T1000 (cell line): ENCODE measurements around the gene MAGEC1.
A peak's percentile ranks its signal among the peaks of the same experiment; 100 is the strongest.

Source experiments
- DNase-seq: peaks from one replicate; lab custom pipeline; 2025; ENCODE audit warnings: mixed read lengths; lab: John Stamatoyannopoulos, UW

MAGEC1 gene, protein sequence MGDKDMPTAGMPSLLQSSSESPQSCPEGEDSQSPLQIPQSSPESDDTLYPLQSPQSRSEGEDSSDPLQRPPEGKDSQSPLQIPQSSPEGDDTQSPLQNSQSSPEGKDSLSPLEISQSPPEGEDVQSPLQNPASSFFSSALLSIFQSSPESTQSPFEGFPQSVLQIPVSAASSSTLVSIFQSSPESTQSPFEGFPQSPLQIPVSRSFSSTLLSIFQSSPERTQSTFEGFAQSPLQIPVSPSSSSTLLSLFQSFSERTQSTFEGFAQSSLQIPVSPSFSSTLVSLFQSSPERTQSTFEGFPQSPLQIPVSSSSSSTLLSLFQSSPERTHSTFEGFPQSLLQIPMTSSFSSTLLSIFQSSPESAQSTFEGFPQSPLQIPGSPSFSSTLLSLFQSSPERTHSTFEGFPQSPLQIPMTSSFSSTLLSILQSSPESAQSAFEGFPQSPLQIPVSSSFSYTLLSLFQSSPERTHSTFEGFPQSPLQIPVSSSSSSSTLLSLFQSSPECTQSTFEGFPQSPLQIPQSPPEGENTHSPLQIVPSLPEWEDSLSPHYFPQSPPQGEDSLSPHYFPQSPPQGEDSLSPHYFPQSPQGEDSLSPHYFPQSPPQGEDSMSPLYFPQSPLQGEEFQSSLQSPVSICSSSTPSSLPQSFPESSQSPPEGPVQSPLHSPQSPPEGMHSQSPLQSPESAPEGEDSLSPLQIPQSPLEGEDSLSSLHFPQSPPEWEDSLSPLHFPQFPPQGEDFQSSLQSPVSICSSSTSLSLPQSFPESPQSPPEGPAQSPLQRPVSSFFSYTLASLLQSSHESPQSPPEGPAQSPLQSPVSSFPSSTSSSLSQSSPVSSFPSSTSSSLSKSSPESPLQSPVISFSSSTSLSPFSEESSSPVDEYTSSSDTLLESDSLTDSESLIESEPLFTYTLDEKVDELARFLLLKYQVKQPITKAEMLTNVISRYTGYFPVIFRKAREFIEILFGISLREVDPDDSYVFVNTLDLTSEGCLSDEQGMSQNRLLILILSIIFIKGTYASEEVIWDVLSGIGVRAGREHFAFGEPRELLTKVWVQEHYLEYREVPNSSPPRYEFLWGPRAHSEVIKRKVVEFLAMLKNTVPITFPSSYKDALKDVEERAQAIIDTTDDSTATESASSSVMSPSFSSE

DNA sequence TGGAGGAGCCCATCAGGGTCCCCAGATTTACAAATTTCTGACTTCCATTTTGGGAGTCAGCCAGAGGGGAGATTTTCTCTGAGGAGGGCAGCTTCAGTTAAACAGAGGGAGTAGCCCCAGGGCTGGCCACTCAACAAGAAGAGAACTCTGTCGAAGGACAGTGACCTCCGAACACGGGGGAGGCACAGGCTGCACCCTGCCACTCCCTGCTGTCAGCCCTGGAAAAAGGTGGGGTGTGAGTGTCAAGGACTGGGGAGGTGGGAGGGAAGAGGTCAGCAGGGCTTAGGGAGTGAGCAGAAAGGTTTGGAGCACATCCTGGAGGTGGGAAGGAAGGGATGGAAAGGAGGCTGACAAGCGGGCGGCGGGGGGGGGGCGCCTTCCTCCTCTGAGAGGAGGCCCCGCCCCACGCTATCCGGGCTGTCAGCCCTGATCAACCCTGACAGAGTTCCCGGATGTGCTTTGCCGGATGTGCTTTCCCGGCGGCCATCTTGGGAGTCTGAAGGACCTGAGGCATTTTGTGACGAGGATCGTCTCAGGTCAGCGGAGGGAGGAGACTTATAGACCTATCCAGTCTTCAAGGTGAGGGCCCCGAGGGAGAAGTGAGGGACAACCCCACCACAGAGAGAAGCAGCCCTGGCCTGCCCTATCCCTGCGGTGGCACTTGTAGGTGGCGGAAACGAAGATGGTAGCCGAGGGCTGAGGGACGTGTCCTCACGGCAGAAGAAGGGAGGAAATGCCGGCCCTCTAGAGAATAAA lies at the start of gene MAGEC1:
Gene MAGEC1, plus strand, starts transcription at position 495 of the 756 bp plus-strand sequence. CDS start 1,179 bp downstream, outside the sequence.
- no peak for DNase-seq

DNA sequence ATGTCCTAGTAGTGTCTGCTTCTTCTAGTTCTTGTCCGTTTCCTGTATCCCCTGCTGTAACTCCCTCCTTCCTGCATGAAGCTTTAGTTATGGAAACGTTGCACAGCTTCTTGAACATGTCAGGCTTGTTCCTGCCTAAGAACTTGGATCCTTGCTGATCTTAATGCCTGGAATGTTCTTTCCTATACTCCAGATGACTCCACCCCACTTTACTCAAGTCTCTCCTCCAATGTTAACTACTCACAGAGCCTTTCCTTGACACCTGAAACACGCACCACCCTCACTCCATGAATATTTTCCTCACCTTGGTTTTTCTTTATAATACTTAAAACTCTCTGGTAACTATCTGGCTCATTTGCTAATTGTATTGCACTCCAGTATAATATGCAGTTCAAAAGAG lies 46.2 kb upstream of the MAGEC1 start:
- no peak for DNase-seq

DNA sequence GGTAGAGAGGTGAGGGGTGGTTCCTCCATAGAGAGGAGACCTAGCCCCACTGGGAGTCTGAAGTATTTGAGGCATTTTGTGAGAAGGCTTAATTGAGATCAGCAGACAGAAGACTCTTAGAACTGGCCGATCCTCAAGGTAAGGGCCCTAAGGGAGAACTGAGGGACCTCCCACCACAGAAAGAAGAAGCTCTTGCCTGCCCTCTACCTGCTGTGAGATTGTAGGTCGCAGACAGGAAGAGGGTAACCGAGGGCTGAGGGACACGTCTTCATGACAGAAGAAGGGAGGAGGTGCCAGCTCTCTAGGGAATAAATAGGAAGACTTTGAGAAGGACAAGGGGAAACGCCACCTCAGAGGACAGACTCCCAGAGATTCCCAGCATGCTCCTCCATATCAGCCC lies 24.1 kb upstream of the MAGEC1 start:
- DNase-seq = no peak

DNA sequence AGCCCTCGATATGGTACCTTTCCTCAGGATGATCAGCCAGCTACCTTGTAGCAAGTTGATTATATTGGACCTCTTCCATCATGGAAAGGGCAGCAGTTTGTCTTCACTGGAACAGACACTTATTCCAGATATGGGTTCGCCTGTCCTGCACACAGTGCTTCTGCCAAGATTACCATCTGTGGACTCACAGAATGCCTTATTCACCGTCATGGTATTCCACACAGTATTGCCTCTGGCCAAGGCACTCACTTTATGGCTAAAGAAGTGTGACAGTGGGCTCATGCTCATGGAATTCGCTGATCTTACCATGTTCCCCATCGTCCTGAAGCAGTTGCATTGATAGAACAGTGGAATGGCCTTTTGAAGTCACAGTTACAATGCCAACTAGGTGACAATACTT lies 14.9 kb upstream of the MAGEC1 start:
- peak; percentile 8 for DNase-seq

DNA sequence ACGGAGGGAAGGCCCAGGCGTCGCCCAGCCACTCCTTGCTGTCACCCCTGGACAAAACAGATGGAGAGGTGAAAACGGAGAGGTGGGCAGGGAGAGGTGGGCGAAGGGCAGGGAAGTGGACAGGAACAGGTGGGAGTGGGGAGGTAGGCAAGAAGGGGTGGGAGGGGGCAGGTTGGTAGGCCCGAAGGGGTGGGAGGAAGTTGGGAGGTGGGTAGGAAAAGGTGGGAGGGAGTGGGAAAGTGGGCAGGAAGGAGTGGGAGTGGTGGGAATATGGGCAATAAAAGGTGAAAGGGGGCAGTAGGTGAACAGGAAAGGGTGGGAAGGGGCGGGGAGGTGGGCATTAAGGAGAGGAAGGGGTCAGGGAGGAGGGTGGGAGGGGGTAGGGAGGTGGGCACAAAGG lies 9.0 kb upstream of the MAGEC1 start:
- no peak for DNase-seq

DNA sequence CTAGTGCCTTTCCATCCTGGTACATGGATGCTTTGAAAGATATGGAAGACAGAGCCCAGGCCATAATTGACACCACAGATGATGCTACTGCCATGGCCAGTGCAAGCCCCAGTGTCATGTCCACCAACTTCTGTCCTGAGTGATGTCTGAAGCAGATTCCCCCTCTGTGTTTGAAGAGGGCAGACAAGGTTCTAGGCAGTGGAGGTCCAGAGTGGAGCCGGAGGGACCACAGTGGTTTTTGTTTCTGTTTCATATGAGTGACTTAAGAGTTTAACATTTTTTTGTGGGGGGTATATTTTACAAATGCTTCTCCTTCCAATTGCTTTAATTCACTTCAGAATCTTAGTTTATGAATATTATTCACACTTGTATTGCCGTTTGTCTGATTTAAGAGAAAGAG lies 6.0 kb upstream of the MAGEC1 start:
- DNase-seq = no peak

DNA sequence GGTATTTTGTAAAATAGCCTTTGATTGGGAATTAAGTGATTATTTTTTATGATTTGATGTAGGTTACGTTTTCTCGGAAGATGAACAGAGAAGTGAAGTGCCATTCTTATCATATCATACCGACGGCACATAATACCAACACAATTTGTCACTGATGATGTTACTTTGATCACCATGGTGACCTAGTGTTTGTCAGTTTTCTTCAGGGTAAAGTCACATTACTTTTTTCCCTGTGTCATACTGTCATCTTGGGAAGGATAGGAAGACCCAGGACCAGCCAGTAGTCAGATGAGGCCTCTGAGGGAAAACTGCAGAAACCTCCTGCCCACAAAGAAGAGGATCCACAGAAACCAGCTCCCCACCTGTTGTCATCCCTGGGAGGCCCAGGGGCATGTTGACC lies 1.3 kb upstream of the MAGEC1 start:
- DNase-seq = no peak

DNA sequence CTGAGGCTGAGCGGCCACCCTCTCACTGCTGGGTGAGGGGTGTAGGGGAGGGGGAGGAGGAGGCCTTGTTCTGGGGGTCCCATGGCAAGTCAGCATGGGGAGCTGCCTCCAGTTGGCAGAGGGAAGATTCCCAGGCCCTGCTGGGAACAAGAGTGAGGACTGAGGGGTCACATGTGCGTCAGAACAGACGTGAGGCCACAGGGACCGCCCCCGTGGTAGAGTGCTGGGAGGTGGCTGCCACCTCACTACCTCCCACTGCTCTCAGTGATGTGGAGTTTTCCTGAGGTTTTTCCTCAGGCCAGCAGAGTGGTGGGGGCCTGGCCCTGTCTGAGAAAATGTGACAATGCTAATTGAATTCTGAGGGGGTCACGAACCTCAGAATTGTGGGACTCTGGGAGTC lies 568 bp downstream of the MAGEC1 start:
- no peak for DNase-seq

DNA sequence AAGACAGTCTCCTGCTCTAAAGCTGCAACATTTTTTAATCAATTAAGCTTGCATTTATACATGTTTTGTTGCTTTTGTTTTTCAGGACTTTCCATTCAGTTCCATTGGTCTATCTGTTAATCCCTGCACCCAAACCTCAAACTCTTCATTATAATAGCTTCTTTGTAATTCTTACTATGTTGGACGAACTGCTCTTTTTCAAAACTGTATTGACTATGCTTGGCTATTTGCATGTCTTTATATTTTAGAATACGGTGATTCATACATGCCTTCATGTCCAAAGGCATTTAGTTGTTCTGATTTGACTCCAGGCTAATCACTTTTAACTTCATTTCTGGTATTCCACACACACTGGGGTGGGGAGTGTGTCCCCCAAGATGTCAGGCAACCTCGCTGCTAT lies 14.1 kb downstream of the MAGEC1 start:
- DNase-seq = no peak

DNA sequence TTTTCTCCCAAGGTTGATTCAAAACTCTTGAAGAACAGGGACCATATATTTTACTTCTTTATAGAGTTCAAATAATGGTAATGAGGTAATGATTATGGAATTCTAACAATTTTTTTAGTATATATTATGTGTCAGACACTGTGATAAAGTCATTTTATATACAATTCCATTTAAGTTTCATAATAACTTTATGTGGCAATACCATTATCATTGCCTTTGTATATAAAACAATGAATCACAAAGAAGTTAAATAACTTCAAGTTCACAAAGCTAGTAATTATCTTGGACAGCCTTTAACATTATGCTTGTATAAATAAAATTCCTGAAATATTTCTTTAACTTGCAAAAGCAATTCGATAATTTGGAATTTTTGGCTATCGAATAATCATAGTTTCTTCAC lies 20.6 kb downstream of the MAGEC1 start:
- no peak for DNase-seq

DNA sequence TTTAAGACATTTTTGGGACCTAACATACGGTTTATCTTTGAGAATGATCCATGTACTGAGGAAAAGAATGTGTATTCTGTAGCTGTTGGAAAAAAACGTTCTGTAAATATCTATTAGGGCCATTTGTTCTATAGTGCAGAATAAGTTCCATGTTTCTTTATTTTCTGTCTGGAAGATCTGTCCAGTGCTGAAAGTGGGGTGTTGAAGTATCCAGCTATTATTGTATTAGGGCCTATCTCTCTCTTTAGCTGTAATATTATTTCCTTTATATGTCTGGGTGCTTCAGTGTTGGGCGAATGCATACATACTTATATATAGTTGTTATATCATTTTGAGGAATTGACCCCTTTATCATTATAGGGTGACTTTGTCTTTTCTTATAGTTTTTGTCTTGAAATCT lies 24.7 kb downstream of the MAGEC1 start:
- no peak for DNase-seq

DNA sequence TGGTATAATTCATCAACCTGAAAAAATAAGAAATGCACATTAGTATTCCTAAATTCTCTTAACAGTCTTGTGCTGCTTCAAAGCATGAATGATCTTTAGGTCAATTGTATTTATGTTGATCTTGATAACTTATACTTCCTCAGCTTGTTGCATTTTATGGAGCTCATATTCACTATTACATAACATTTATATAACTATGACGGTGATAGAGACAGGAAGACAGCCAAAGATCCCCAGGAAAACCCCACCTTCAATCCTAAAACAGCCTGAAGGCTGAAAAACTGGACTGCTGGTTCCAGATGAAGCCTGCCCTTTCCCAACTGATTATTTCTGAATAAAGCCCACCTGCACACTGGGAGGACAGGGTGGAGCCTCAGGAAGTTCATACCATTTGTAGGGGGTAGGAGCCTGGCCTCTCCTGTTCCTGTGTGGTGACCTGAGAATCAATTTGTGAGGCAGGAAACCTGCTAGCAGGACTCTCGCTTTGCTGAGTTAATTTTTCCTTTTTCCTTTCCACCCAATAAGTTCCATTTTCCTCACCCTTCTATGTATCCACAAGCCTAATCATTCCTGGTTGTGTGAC lies 30.5 kb downstream of the MAGEC1 start:
- DNase-seq = no peak

DNA sequence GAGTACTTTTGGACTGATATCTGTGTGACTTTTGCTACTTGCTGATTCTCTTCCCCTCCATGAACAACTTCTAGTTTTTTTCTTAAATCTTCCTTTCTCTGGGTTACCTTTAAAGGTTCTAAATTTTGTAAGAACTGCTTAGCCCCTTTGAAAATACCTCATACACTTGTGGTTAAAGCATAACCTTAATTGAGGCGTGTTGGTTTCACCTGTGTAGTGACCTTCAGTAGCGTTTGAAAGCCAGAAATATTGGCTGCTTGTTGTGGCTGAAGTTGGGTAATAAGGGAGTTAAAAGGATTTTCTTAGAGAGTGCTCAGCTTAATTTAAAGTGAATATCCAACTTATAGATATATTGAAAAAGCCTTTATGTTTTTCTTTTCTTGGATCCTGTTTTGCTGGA lies 32.0 kb downstream of the MAGEC1 start:
- DNase-seq = no peak

DNA sequence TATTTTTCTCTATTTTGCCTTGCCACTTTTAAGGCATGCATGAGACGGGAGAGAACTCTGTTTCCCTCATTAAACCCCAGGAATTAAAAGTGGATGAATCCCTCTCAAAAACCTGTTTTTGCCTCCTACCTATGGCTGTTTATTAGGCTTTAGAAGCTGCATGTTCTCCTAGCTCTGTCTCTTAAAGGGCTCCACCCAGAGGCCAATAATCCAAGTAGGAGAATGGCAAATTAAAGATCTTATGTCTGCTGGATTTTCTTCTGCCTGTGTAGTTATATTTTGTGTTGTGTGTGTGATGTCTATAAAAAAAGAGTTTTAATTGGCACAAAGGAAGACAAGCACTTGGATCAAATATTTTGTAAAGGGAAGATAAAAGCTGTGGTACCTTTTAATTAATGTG lies 32.4 kb downstream of the MAGEC1 start:
- no peak for DNase-seq

DNA sequence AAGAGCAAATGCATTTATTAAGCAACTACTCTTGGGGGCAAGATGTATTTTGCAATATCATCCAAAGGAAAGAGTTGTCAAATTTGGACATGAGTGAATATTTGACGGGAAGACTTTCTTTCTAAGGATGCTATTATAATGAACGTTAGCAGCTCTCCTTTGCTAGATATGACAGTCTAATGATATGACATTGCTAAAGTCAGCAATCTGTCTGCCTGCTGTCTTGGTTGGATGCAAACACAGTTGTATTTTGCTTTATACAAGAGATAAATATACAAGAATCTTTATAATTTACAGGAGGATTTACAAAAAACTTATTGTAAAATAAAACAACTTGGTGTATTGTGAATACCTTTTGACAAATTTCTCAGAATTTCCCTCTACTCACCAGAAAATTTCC lies 37.5 kb downstream of the MAGEC1 start:
- DNase-seq = no peak

DNA sequence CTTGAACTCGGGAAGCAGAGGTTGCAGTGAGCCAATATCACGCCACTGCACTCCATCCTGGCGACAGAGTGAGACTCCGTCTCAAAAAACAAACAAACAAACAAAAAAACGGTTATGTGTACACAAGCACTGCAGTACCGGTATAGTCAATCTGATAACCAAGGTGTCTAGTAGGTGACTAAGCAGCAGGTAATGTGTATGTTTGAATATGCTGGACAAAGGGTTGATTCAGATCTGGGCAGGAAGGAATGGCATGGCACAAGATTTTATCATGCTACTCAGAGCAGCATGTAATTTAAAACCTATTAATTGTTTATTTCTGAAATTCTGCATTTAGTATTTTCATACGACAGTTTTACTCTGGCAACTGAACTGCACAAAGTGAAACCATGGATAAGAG lies 41.7 kb downstream of the MAGEC1 start:
- DNase-seq = no peak

DNA sequence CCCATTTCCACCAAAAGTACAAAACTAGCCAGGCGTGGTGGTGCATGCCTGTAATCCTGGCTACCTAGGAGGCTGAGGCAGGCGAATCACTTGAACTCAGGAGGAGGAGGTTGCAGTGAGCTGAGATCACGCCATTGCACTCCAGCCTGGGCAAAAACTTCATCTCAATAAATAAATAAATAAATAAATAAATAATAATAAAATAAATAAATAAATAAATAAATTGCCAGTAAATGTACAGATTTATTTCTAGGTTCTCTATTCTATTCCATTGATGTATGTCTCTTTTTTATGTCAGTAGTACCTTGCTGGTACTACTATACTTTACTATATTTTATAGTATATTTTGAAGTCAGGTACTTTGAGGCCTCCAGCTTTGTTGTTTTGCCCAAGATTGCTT lies 43.7 kb downstream of the MAGEC1 start:
- no peak for DNase-seq

DNA sequence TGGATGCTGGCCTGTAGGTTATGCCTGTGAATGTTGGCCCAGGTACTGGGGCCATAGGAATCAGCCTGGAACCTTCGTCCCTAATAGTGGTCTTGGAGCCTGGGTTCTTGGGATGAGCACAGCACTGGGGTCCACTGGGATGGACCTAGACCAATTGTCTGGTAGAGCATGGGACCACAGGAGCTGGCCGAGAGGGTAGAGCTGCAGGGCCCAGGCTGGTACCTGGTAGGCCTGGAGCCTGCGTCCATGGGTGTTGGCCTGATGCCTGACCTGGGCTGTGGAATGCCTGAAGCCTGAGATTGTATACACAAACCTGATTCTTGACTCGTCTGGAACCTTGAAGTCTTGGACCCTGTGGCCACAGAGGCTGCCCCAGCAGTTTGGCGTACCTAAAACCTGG lies 48.9 kb downstream of the MAGEC1 start:
- DNase-seq = no peak

DNA sequence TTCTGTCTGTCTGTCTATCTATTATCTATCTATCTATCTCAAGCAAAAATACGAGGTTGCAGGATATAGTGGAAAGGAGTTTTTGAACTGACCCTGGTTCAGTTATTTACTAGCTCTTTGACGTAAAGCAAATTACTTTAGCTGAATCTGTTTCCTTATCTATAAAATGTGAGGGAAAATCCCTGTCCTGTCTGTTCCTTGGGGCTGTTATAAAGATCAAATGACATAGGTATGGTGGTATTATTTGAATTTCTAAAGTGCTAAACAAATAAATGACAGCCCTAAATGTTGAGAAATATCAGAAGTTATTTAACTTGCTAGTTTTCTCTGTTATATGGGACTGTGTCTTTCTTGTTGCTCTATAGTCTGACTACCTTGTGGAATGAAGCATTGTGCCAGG lies 55.0 kb downstream of the MAGEC1 start:
- no peak for DNase-seq
